ENCODE measurements around the gene PTPRN2.
"Not testable (repeated sequence)": the region's sequence is repeated elsewhere in the genome, so short reads cannot be mapped to it uniquely, and the experiment has no call there.

The PTPRN2 gene

DNA sequence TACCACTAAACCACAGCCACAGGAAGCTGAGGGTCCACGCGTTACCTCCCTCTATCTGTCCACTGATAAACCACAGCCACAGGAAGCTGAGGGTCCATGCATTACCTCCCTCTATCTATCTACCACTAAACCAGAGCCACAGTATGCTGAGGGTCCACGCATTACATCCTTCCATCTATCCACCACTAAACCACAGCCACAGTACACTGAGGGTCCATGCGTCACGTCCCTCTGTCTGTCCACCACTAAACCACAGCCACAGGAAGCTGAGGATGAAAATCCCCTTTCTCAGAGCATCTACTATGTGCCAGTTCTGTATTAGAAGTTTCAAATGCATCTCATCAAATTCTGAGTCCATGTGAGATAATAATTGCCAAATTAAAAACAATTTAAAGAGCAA is 661.5 kb downstream of the PTPRN2 start:
- no peak for DNase-seq

DNA sequence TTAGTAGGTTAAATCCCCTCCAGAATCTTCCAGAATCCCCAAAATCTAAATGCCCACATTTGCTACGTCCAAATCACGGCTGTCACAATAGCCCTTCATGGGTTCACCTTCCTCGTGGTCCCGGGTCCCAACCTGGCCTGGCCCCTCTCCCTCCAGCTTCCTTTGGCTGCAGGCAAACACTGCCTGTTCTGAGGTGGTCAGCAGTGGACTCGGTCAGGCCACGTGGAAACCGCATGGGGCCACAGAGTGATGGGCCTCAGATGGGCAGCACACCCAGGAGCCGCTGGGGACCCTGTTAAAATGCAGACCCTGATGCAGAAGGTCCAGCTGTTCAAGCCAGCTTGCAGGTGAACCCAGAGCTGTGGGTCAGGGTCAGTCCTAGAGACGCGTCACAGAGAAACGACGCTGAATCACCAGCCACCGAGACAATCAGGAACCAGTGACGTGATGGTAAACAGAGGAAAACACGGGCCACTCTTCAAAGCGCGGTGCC is 662.2 kb downstream of the PTPRN2 start:
- DNase-seq: no peak

DNA sequence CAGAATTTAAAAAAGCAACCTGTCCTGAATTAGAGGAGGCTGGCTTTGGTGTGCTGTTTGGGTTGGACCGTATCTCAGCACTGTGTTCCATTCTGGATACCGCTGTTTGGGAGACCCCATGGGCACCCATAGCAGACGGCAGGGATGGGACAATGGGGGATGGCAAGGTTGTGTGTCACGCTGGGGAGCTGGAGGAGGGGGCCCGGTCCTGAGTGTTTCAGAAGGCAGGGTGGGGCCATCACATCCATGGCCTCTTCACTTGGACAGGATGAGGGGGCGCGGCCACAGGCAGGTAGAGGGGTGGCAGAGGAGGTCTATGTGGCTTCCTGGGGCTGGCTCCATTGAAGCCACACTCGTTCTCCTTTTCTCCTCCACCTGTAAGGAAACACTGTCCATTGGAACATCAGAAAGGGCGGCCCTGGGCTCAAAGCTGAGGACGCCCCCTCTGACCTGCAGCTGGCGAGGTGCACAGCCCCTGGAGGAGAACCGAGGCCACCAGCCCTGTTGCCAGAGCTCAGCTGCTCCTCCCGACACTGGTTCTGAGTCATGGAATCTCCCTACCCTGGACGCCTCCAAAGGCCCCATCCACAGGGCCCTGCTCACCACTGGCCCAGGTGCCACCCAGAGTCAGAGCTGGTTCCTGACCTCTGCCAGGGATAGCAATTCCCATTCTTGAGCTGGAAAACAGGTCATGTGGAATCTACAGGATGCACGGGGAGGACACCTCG is 663.6 kb downstream of the PTPRN2 start:
- DNase-seq: no peak

DNA sequence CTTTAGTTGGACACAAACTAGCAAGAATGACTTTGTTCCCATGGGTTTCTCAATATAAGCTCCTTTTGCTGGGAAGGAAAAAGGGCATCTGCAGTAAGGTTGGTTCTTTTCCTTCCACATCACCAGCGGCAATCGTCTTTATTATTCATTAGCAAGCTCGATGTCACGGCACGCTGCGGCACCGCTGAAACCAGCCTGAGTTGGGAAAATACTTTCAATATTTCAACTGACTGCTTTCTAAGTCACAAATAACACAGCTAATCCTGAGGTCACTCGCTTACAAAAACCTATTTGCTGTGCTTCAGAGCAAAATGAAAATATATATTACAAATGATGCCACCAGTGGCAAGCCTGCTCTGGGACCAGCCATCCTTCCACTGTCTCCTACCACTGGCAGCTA is 665.0 kb downstream of the PTPRN2 start:
- DNase-seq: no peak

DNA sequence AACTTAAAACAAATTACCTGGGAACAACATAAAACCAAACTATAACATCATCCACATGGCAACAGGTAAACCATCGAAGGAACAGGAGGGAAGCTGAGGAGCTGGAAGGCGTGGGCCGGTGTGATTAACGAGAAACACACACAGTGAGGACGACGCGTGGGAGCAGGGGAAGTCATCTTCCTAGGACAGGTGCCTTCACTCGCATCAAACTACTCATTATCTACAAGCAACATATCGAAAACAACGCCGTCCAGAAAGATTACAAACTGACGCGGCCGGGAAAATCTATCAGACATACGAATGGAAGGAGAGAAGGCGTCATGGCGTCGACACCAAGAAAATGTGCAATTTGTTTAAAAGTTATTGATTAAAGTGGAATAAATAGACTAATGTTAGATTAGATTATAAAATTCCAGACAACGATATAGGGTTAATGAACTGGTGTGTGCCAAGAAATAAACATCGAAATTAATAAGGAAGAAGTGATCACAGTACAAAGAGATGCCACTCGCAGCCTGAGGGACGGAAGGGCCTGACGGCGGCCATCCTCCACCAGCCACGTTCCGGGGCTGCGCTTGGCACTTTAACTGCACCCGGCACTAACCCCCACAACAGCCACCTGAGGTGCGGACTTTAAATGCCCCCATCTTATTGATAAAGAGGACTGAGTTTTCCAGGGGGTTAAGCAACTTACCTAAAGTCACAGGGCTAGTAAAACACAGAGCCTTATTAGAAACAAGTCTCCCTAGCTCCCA is 669.1 kb downstream of the PTPRN2 start:
- no peak for DNase-seq

DNA sequence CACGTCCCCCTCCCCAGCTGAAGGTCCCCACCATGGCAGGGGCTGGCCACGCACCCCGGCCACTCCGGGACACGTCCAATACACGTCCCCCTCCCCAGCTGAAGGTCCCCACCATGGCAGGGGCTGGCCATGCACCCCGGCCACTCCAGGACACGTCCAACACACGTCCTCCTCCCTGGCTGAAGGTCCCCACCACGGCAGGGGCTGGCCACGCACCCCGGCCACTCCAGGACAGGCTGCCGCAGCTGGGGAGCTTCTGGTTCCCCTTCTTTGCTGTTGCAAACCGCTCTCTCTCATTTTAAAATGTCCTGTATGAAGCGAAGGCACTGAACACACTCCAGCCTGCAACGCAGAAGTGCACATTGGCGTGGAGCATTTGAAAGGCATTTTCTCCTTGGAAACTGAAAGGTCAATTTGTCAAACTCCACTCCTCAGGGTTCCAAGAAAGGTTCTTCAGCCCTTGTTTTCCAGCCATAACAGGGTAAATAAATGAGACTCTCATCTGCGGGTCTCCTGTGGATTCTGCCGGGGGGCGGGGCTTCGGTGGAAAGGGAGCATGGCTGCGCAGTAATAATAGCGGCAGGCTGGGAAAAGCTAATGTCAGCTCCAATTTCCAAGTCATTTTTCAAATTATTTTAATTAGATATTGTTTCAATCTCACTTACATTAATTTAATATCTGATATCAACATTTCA is 670.5 kb downstream of the PTPRN2 start:
- DNase-seq: no peak

DNA sequence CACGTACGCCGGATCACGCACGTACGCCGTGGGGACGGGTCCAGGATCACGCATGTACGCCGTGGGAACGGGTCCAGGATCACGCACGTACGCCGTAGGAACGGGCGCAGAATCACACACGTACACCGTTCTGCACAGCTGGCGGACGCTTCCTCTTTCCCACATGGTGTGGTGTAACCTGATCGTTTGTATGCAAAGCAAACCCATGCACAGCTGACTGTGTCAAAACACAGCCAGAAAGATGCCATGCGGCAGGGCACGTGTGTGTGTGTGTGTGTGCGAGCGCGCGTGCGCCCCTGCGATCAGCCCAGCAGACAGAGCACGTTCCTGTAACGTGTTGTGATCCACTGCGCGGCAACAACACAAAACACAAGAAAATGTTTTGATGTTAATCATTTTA is 677.2 kb downstream of the PTPRN2 start:
- no peak for DNase-seq

DNA sequence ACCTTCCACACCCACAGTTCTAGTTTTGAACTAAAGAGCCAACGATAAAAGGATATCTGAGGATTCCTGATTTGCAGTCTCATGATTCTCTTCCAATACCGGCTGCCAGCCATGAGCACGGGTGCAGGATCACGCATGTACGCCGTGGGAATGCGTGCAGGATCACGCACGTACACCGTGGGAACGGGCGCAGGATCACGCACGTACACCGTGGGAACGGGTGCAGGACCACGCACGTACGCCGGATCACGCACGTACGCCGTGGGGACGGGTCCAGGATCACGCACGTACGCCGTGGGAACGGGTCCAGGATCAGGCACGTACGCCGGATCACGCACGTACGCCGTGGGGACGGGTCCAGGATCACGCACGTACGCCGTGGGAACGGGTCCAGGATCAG is 677.6 kb downstream of the PTPRN2 start:
- not testable (repeated sequence) for DNase-seq

DNA sequence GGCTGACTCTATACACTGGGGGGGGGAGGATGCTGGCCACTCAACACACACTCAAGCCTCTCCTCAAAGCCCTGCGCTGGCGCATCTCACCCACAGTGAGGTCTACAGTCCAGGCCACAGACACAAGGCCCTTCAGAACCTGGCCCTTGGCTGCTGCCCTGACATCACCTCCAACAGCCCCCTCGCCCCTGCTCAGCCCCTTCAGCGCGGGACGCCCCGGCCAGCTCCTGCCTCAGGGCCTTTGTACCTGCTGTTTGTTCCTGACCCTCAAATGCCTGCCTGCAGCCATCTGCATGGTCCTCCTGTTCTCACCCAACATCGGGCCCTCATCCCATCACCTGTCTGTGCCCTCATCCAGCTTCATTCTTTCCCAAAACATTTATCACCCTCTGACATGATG is 678.3 kb downstream of the PTPRN2 start:
- DNase-seq: no peak

DNA sequence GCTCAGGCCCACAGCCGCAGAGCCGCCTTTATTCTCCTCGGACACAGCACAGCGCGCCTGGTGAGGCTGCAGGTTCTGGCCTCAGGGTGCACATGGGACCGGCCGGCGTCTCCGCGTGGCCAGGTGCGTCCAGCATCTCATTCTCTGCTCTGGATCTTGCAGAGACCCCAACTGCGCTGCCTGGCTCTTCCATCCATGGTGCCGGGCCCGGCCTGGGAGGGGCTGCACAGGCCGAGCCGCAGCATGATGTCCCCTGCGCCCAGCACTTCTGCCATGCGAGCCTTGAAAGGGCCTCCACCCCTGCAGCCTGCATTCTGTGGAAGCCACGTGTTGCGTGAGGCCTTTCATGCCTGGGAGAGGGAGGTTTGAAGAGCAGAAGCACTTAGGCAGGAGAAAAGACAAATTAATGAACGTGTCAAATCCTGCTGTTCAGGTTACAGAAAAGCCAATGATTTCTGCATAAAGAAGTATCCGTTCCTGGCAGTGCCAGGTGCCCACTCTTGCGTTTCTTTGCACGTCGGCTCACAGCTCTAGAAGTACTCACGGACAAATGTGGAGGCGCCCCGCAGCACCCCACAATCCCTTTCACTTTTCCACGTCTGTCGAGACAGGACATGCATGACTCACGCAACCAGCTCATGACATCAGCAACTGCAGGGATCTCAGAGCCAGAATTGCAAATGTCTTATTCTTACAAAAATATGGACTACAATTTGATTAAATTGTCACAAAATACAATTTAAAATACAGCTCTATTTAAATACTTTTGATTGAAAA is 679.4 kb downstream of the PTPRN2 start:
- no peak for DNase-seq

DNA sequence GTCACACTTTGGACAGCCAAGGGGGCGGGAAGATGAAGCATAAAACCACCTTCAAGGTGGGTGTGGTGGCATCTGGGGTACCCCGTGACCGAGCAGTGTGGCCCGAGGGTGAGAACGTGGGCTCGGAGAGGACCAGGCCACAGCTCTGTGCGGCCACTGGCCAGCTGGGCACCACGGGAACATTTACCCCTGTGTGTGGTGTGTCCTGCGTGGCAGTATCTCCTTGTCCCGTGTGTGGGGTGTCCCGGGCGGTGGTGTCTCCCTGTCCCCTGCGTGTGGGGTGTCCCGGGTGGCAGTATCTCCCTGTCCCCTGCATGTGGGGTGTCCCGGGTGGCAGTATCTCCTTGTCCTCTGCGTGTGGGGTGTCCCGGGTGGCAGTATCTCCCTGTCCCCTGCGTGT is 680.5 kb downstream of the PTPRN2 start:
- DNase-seq: no peak

DNA sequence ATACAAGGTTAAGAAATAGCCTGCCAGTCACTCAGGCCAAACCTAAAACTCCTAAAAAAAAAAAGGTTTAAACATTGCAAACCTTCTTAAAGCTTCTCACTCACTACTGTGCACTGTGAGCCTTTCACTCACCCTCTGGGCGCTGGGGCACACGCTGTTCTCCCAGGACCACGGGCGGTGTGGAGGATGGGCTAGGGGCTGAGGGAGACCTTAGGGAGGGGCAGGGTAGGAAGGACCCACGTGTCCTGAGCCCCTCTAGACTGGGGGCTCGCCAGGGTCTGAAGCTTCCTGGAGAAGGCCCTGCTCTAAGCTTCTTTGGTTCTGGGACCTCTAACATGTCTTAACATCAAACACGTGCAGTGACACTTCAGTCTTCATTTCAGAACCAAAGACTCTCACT is 681.0 kb downstream of the PTPRN2 start:
- DNase-seq: no peak

DNA sequence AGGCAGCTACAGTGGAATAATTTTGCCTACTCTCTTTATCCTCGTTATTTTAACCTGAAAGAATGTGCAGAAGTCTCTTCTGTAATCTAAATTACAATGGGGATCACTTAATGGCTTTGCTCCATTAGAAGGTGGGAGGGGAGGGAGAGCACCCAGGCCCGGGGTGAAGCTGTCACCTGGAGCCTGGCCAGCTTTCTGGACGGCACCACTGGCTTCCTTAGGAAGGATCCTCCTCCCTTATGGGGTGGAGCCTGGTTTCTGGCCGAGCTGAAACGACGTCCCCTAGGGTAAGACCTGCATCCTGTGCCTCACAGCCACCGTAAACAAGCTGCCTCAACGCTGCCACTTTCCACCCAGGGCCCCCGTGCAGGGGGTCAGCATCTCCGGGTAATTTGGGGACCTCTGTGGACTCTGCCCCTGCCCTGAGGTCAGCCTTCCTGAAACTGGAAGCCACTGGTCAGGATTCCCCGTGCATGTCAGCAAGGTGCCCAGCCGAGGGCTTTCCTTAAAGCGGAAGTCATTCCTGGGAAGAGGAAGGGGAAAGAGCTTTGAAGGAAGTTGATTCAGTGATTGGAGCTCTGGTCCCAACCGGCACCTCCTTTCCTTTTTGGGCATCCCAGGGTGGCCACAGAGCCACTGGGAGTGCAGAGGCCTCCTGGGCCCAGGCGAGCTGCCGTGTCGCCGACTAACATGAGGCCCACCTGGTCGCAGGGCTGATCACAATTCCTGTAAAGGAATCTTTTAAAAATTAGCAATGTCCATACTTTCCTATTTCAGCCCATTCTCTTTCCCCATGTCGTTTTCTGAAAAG is 681.8 kb downstream of the PTPRN2 start:
- DNase-seq: no peak

DNA sequence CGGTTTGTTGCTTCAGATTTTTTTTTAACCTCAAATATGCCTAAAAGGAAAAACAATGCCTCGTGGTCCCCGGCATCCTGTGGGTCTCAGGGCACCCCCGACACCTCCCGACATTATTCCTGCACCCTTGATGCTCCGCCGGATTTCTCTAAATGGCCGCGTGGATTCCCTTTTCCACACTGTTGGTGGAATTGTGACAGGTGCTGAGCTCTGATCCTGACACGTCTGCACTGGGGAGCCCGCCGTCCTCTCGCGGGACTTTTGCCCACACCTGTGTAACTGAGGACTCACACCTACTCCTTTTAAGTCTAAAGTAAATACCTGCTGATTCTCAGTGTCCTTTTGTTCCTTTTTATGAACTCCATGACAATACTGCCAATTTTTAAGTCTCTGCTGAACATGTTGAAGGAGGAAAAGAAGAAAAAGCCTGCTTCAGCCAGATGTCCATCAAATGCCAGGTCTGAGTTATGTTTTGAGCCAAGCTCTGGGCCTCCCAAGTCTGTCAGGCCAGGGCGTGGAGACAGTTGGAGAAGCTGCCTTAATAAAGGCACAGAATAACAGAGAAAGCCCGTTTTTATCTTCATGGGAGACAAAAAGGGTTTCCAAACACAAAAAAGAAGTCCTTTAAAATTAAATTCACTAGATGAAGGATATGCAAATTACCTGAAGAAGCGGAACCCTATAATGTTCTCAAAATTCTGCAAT is 682.6 kb downstream of the PTPRN2 start:
- DNase-seq: no peak

DNA sequence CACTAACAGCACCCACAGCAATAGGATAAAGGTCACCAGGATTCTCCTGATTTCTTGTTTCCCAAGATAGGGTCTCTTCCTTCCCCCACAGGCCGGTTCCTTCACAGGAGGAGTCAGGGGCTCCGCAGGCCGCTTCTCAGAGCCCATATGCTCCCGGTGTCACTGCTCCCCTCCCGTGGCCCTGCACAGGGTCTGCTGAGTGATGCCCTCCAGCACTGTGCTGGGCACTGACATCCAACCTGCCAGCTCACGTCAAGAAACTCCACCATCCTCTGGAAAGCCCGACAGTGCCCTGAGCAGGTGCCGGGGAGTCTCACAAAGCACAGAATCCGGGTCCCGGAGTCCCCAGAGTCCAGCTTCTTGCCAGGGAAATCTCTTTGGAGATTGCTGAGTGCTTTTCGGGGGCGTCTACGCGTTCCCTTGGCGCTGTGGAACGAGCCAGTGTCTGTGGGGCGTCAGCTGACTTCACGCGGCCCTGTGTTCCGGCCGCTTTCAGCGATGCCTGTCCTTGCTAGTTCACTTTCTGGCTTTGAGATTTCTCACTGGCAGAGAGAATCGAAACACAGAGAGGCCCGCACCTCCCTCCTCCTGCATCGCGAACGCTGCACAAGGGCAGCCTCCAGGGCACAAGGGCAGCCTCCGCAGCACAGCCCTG is 683.3 kb downstream of the PTPRN2 start:
- DNase-seq: no peak

DNA sequence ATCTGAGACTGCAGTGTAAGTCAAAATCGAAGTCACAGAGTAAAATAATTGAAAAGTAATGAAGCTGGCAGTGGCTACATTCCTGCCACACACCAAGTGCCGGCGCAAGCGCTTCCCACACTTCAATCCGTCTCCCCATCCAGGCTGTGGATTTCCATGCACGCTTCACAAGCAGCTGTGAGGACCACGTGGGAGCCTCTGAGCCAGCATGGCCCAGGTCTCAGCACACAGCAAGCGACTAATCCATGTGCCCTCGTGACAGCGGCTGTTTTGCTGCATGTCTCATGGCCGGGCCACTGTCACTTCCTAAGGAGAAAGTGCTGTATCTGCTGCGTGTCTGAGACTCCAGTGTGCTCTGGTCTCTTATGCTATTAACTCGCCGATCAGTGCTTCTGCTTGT is 683.9 kb downstream of the PTPRN2 start:
- no peak for DNase-seq

DNA sequence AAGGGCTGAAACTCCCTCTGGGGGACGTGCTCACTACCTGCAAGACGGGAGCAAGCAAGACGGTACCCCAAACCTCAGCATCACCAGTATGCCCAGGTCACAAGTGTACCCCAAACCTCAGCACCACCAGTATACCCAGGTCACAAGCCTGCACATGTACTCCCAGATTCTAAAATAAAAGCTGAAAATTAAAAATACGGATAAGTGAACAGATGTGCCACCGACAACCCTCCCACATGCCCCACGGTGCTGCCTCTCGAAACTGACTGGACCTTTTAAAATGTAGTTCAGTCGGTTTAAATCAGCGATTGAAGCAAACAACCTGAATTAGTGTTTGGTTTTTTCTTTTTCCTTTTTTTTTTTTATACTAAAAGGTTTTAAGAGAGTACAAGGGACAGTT is 684.3 kb downstream of the PTPRN2 start:
- DNase-seq: no peak

DNA sequence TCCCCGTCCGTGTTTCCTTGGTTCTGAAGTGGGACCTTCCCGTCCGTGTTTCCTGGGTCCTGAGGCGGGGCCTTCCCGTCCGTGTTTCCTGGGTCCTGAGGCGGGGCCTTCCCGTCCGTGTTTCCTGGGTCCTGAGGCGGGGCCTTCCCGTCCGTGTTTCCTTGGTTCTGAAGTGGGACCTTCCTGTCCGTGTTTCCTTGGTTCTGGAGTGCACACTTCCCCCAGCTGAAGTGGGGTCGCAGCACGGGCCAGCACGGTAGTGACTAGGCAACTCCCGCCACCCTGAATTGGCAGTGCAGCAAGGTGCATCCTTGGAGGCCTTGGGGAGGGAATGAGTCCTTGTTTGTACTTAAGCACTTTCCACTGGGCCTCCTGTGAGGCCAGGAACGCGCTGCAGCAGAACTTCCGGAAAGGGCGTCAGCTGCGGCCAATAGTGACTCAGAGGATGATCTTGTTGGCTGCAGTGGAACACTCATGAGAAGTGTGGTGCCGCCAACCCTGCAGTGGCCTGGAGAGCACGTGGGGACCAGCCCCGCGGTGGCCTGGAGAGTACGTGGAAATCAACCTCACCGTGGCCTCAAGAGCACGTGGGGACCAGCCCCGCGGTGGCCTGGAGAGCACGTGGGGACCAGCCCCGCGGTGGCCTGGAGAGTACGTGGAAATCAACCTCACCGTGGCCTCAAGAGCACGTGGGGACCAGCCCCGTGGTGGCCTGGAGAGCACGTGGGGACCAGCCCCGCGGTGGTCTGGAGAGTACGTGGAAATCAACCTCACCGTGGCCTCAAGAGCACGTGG is 685.6 kb downstream of the PTPRN2 start:
- not testable (repeated sequence) for DNase-seq

DNA sequence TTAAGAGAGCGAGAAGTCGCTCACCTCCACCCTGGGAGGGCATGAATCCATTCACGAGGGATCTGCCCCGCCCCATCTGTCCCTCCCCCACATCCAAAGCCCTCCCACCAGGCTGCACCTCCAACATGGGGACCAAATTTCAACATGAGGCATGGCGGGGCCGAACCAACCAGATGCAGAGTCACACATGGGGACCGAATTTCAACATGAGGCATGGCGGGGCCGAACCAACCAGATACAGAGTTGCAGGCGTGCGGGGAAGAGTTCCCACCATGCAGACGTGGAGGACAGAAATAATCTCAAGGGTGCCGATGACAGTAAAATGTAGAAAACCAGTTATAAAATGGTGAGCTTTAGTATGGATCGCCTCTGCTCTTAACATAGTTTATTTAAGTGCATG is 686.5 kb downstream of the PTPRN2 start:
- no peak for DNase-seq

DNA sequence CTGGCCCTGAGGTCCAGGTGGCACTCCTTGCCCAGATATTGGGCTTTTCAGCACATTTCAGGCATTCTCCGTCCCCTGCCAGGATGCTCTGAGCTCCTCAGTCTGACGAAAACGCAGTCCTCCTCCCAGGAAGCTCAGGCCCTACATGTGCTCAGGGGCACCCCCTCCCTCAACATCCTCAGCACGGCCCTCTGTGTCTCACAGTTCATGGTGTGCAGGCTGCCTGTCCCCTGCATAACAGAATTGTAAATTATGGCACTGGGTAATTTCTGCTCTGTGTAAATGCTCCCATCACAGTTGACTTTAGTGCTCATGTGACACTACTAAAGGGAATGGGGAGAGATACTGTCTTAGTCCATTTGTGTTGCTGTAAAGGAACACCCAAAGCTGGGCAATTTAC is 687.1 kb downstream of the PTPRN2 start:
- no peak for DNase-seq

All from right kidney (tissue), 1 donor.